Mesodermal cell (in vitro differentiated cells): ENCODE results near the gene AKAP13.
"Not testable (repeated sequence)": the region's sequence is repeated elsewhere in the genome, so short reads cannot be mapped to it uniquely, and the experiment has no call there.

Experiments
- H3K27ac ChIP-seq: 2 replicates; pipeline ENCODE4 v1.7.0; 2013; ENCODE audit warnings: mild to moderate bottlenecking, low read depth, low read length, moderate library complexity; ENCODE audit not compliant: severe bottlenecking
- H3K36me3 ChIP-seq: 2 replicates; pipeline ENCODE4 v1.7.1; 2013; ENCODE audit warnings: mild to moderate bottlenecking, low read length, moderate library complexity; ENCODE audit not compliant: control insufficient read depth, insufficient read depth
- H3K4me1 ChIP-seq: one replicate; pipeline ENCODE4 v1.7.1; 2013; ENCODE audit warnings: mild to moderate bottlenecking, low read length; ENCODE audit not compliant: insufficient read depth, control insufficient read depth, poor library complexity, severe bottlenecking
- H3K4me3 ChIP-seq: 2 replicates; pipeline ENCODE4 v1.7.0; 2013; ENCODE audit warnings: low read length, control low read depth, mild to moderate bottlenecking; ENCODE audit not compliant: insufficient read depth, poor library complexity, severe bottlenecking; ENCODE audit errors: extremely low read depth
- H3K9me3 ChIP-seq: 2 replicates; pipeline ENCODE4 v1.7.1; 2013; ENCODE audit warnings: mild to moderate bottlenecking, low read length, moderate library complexity; ENCODE audit not compliant: control insufficient read depth
- WGBS, 2 experiments: methylation state at CpG; one replicate each; pipeline ENCODE4 v1.1.5; 2013; ENCODE audit warnings: missing lambda C conversion rate in 2 of 2; ENCODE audit not compliant: insufficient coverage in 2 of 2; 5-methylcytosine and 5-hydroxymethylcytosine counted together

AKAP13 gene

DNA sequence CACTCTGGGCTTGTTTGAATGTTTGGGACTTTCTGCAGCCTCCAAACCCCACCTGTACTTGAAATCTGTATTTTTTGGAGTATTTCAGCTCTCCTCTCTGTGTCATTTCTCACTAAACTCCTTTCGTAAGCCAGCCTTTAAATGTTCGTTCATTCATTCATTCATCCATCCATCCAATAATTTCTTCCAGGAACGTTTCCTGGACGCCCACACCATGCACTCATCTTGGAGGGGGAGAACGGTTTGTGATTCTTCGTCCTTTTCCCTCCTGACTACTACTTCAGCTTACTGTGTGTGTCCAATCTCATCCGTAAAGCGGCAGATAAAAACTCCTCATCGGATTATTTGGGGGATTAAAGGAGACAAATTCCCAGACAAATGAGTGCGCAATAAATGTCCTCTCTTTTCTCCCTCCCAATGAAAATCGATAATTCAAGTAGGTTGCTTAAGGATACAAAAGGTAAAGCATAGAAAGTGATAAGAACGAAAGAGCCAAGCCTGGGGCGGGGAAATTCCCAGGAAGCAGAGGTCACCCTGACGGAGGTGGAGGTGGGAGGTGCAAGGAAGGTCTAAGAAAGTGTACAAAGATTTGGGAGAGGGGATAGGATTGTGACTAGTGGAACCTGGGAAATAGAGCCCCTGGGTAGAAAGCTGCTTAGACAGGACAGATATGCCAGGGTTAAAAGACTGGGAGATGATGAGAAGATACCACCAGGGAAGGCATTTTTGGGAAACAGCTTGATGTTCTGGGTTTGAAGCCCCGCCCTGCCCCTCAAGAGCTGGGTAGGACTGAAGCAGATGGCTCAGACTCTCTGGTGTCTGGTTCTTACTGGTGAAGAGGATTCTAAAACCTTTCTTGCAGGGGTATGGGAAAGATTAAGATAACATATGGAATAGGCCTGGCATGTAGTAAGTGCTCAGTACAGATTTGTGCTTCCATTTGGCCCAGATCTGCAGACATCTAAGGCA is 415.2 kb downstream of the AKAP13 start:
- peaks cover 3% of the 10 kb centered on the region for H3K4me1 ChIP-seq
- no peak overlapping the region for H3K4me3 ChIP-seq
- H3K36me3 ChIP-seq = peaks cover under 1% of the 10 kb centered on the region
- H3K9me3 ChIP-seq = no peaks in the 10 kb centered on the region
- no peak overlapping the region for H3K27ac ChIP-seq
- 86 to 92% methylated on average over 6 to 11 of the region's 15 CpGs for WGBS, 2 experiments

DNA sequence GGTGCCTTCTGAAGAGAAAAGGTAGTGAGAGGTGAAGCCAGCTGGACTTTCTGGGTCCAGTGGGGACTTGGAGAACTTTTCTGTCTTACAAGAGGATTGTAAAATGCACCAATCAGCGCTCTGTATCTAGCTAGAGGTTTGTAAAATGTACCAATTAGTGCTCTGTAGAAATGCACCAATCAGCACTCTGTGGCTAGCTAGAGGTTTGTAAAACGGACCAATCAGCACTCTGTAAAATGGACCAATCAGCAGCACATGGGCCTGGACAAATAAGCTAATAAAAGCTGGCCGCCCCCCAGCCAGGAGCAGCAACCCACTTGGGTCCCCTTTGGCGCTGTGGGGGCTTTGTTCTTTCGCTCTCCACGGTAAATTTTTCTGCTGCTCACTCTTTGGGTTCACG is 416.0 kb downstream of the AKAP13 start:
- 95 to 100% methylated on average over 7 of the region's 7 CpGs for WGBS, 2 experiments
- H3K9me3 ChIP-seq, H3K36me3 ChIP-seq, H3K4me1 ChIP-seq, H3K27ac ChIP-seq, H3K4me3 ChIP-seq: not testable (repeated sequence)
